Measurements from ENCODE around the gene TGFBR3.

- TF ChIP-seq CTCF (IDR thresholded peaks at IDR 0.05) (no peak), POLR2A (IDR thresholded peaks at IDR 0.05) (no peak), POLR2AphosphoS5 (IDR thresholded peaks at IDR 0.05) (no peak), EP300 (IDR thresholded peaks at IDR 0.05) (no peak)
These were observed 238.9 kb downstream of the TGFBR3 start for GRCh38 chr1:91647061-91647460.
